ENCODE results near the gene FIGNL2. TPM values are rescaled to one million over a fixed set of nuclear protein-coding genes. Genes with fewer than 3 reads are reported as not detected.

Gene FIGNL2
- total and polyA plus RNA-seq, 9 of the 15 experiments (the other 6 are each of a cell fraction or from before 2014, with no cell fraction given): 0.01 TPM; not detected in 8

GRCh38 chr12:51844854-51845253, 3.7 kb downstream of the FIGNL2 start:
- Histone ChIP-seq H3K9me3 (replicated peaks; ENCODE audit: control insufficient read depth, insufficient read depth, low read depth, low read length) (no peaks in the 10 kb centered on the region), H3K27ac (ENCODE audit: extremely low read depth, low read depth, low read length) (no peak overlapping the region), H3K27me3 (ENCODE audit: control insufficient read depth in 2 of 2, insufficient read depth in 2 of 2, low read length in 2 of 2) (peaks cover 35 to 79% of the 10 kb centered on the region in 2 experiments; a peak in 4 of 5 replicates), H3K9me1 (ENCODE audit: control insufficient read depth, insufficient read depth, low read length) (no peaks in the 10 kb centered on the region), H3K9ac (ENCODE audit: insufficient read depth in 1 of 2, low read depth in 2 of 2, low read length in 2 of 2) (no peak overlapping the region), H3K36me3 (ENCODE audit: control insufficient read depth, insufficient read depth, low read length) (no peaks in the 10 kb centered on the region), H3K4me3 (no peak overlapping the region), H4K20me1 (replicated peaks; ENCODE audit: control insufficient read depth, insufficient read depth, low read length) (peaks cover 6% of the 10 kb centered on the region; the same call in 1 of the 2 replicates), H2AFZ (ENCODE audit: low read depth, low read length) (no peak overlapping the region), H3K4me1 (replicated peaks in 1 of 2; ENCODE audit: control insufficient read depth in 2 of 2, insufficient read depth in 2 of 2, low read length in 2 of 2) (peaks cover 0 to 21% of the 10 kb centered on the region in 2 experiments; a peak in 3 of 5 replicates), H3K79me2 (ENCODE audit: control insufficient read depth, insufficient read depth, low read length) (no peaks in the 10 kb centered on the region), H3K4me2 (ENCODE audit: insufficient read depth, low read length) (no peak overlapping the region)
- WGBS (ENCODE audit: insufficient coverage, low coverage, missing lambda C conversion rate): 0% methylated on average over 4 of the region's 4 CpGs
- DNase-seq (ENCODE audit: extremely low read depth in 1 of 4, low spot score in 3 of 4) (no peak), ATAC-seq (no peak), FAIRE-seq (no peak)
- no TSS peak for BruUV-seq (replicated peaks)
- ChIA-PET POLR2A (no interaction called here), CTCF (ENCODE audit: low intra/inter-chr PET ratio) (no interaction called here)
- in situ Hi-C loops (cut with MboI): no loop called here
- intact Hi-C loops (cut with micrococcal nuclease): no loop called here
- TF ChIP-seq UBTF (IDR thresholded peaks at IDR 0.05; ENCODE audit: borderline replicate concordance in 1 of 2, low read depth in 2 of 2, low read length in 2 of 2): no peak
- no peak for TF ChIP-seq BACH1 (tag; IDR thresholded peaks at IDR 0.05)
- no peak for TF ChIP-seq BRF1 (IDR thresholded peaks at IDR 0.05; ENCODE audit: borderline replicate concordance, extremely low read depth, insufficient read length)
- TF ChIP-seq GATA2 (CRISPR knock-in tag; IDR thresholded peaks at IDR 0.05): no peak
- no peak for TF ChIP-seq SETDB1 (IDR thresholded peaks at IDR 0.05; ENCODE audit: low read length)
- TF ChIP-seq BRF2 (IDR thresholded peaks at IDR 0.05; ENCODE audit: borderline replicate concordance, insufficient read depth, insufficient read length): no peak
- no peak for TF ChIP-seq ZNF277 (CRISPR knock-in tag; IDR thresholded peaks at IDR 0.05; ENCODE audit: borderline replicate concordance)
- no peak for TF ChIP-seq ZNF408 (CRISPR knock-in tag; IDR thresholded peaks at IDR 0.05; ENCODE audit: low read depth)
- TF ChIP-seq POLR3A (IDR thresholded peaks at IDR 0.05; ENCODE audit: borderline replicate concordance, extremely low read depth, insufficient read depth, insufficient read length): no peak
- no peak for TF ChIP-seq DPF2 (IDR thresholded peaks at IDR 0.05)
- TF ChIP-seq HDGF (IDR thresholded peaks at IDR 0.05): no peak

Measured in K562 (cell line).